K562 (cell line): ENCODE results near the gene ZDHHC8. TPM values are rescaled to one million over a fixed set of nuclear protein-coding genes. Genes with fewer than 3 reads are reported as not detected.

ENCODE experiments used
- ATAC-seq: fragments of 200-7000 bp; cut with Tn5 transposase; 3 replicates; pipeline ENCODE4 v1.9.1; 2020; ENCODE audit warnings: moderate library complexity
- BruUV-seq: library from RNA; stranded (reverse); fragments of 400-500 nt; replicated peaks from 2 replicates; lab custom pipeline; 2021; lab: Mats Ljungman, UMichigan
- CTCF ChIA-PET: fragments of 300-600 bp; formaldehyde crosslinking; extraction: SDS; loops from one replicate; lab custom pipeline; 2021; ENCODE audit warnings: low intra/inter-chr PET ratio; lab: Yijun Ruan, JAX
- POLR2A ChIA-PET: fragments of 300-600, 350-650 bp; sonication (Branson Sonifier 250); formaldehyde crosslinking; extraction: SDS; loops from one replicate; lab custom pipeline; 2021; ENCODE audit warnings: antibody characterized with exemption, inconsistent platforms; lab: Yijun Ruan, JAX
- DNase-seq, 4 experiments: peaks; one replicate each; pipeline versions ENCODE4 v3.0.0 to v3.0.0-alpha.2; 2011 to 2018; ENCODE audit warnings: low spot score in 3 of 4, mixed read lengths in 3 of 4; ENCODE audit errors: extremely low read depth in 1 of 4
- FAIRE-seq: peaks from 2 replicates; lab custom pipeline; 2011; peaks lifted over from hg19 to GRCh38; lab: Jason Lieb, UNC
- H2AFZ ChIP-seq: 2 replicates; pipeline ENCODE4 v1.6.0; 2011; ENCODE audit warnings: low read depth, low read length, control low read depth, inconsistent platforms
- H3K27ac ChIP-seq: fragments of 200-600 bp; 3 replicates; pipeline ENCODE4 v1.8.0; 2011; ENCODE audit warnings: low read depth, mild to moderate bottlenecking, control low read depth, inconsistent platforms, low read length, moderate library complexity, mixed read lengths; ENCODE audit errors: extremely low read depth
- H3K27me3 ChIP-seq, 2 experiments: fragments of 300-600 bp in 1 of 2; 2 replicates in 1 of 2; 3 replicates in 1 of 2; pipeline versions ENCODE4 v1.6.0 to v1.8.0; 2011; ENCODE audit warnings: inconsistent platforms in 2 of 2, low read length in 2 of 2, mild to moderate bottlenecking in 1 of 2, mixed read lengths in 1 of 2, moderate library complexity in 1 of 2; ENCODE audit not compliant: control insufficient read depth in 2 of 2, insufficient read depth in 2 of 2
- H3K36me3 ChIP-seq: fragments of 300-600 bp; 3 replicates; pipeline ENCODE4 v1.8.0; 2011; ENCODE audit warnings: mild to moderate bottlenecking, low read length, inconsistent platforms; ENCODE audit not compliant: control insufficient read depth, insufficient read depth
- H3K4me1 ChIP-seq, 2 experiments: fragments of 200-600 bp in 1 of 2; replicated peaks in 1 of 2; 2 replicates in 1 of 2; 3 replicates in 1 of 2; pipeline versions ENCODE4 v1.5.1 to v1.8.0; 2011; ENCODE audit warnings: inconsistent platforms in 2 of 2, low read length in 2 of 2, mild to moderate bottlenecking in 1 of 2, mixed read lengths in 1 of 2, moderate library complexity in 1 of 2; ENCODE audit not compliant: control insufficient read depth in 2 of 2, insufficient read depth in 2 of 2
- H3K4me2 ChIP-seq: 2 replicates; pipeline ENCODE4 v1.6.1; 2011; ENCODE audit warnings: low read length, control low read depth, inconsistent platforms, mixed read lengths; ENCODE audit not compliant: insufficient read depth
- H3K4me3 ChIP-seq: fragments of 200-600 bp; sonication (generic), shearing (Covaris generic); 2 replicates; pipeline ENCODE4 v1.5.1; 2016; ENCODE audit warnings: control low read depth, inconsistent platforms
- H3K79me2 ChIP-seq: fragments of 200-600 bp; 3 replicates; pipeline ENCODE4 v1.8.0; 2011; ENCODE audit warnings: low read length, inconsistent platforms; ENCODE audit not compliant: control insufficient read depth, insufficient read depth
- H3K9ac ChIP-seq, 2 experiments: 2 replicates each; pipeline versions ENCODE4 v1.6.0 to v1.6.1; 2011; ENCODE audit warnings: low read depth in 2 of 2, low read length in 2 of 2, control low read depth in 1 of 2, inconsistent platforms in 1 of 2, mild to moderate bottlenecking in 1 of 2, mixed read lengths in 1 of 2; ENCODE audit not compliant: insufficient read depth in 1 of 2
- H3K9me1 ChIP-seq: one replicate; pipeline ENCODE4 v1.6.0; 2011; ENCODE audit warnings: inconsistent platforms, mild to moderate bottlenecking, low read length, moderate library complexity; ENCODE audit not compliant: control insufficient read depth, insufficient read depth
- H3K9me3 ChIP-seq: replicated peaks from 2 replicates; pipeline ENCODE4 v1.5.1; 2011; ENCODE audit warnings: low read depth, low read length, inconsistent platforms; ENCODE audit not compliant: control insufficient read depth, insufficient read depth
- H4K20me1 ChIP-seq: replicated peaks from 2 replicates; pipeline ENCODE4 v1.6.1; 2011; ENCODE audit warnings: low read length, inconsistent platforms, mixed read lengths; ENCODE audit not compliant: control insufficient read depth, insufficient read depth
- CAMTA2 ChIP-seq: fragments of 250-450 bp; sonication (Bioruptor Pico); conservative IDR thresholded peaks from 2 replicates; pipeline ENCODE4 v1.5.1; 2022
- DMBX1 ChIP-seq: fragments of 250-450 bp; sonication (Bioruptor Pico); IDR thresholded peaks from 2 replicates; pipeline ENCODE4 v1.8.0; 2022; ENCODE audit warnings: inconsistent platforms, mild to moderate bottlenecking, moderate library complexity, borderline replicate concordance
- EHMT2 ChIP-seq: fragments of 450-650 bp; IDR thresholded peaks from 2 replicates; pipeline ENCODE4 v1.6.1; 2018; ENCODE audit warnings: antibody characterized with exemption
- MEF2D ChIP-seq: conservative IDR thresholded peaks from 2 replicates; pipeline ENCODE4 v1.6.1; 2016; ENCODE audit warnings: low read depth, missing genetic modification characterization, missing compliant biosample characterization
- POLR2G ChIP-seq: fragments of 200-400 bp; formaldehyde crosslinking; IDR thresholded peaks from 2 replicates; pipeline ENCODE4 v1.6.1; 2017; ENCODE audit warnings: low read depth, mild to moderate bottlenecking, antibody characterized with exemption, low read length, moderate library complexity
- RBFOX2 ChIP-seq: fragments of 200-400 bp; formaldehyde crosslinking; IDR thresholded peaks from 2 replicates; pipeline ENCODE4 v1.6.1; 2017; ENCODE audit warnings: low read depth, mild to moderate bottlenecking, low read length, moderate library complexity
- SMAD2 ChIP-seq: fragments of 150-350 bp; IDR thresholded peaks from 2 replicates; pipeline ENCODE4 v1.6.1; 2014; ENCODE audit warnings: low read depth, mild to moderate bottlenecking, low read length
- SMARCE1 ChIP-seq: fragments of 450-650 bp; IDR thresholded peaks from 2 replicates; pipeline ENCODE4 v1.7.1; 2016; ENCODE audit warnings: mild to moderate bottlenecking
- SMC3 ChIP-seq: conservative IDR thresholded peaks from 2 replicates; pipeline ENCODE4 v1.6.1; 2011; ENCODE audit warnings: low read depth, low read length, improper control_type of control experiment; ENCODE audit not compliant: insufficient read depth
- ZNF561 ChIP-seq: fragments of 450-650 bp; formaldehyde crosslinking; conservative IDR thresholded peaks from 2 replicates; pipeline ENCODE4 v1.4.0; 2020; ENCODE audit warnings: mild to moderate bottlenecking, moderate library complexity
- ZNF707 ChIP-seq: fragments of 250-450 bp; sonication (Bioruptor Pico); conservative IDR thresholded peaks from 2 replicates; pipeline ENCODE4 v1.8.0; 2022; ENCODE audit warnings: inconsistent platforms, mild to moderate bottlenecking, moderate library complexity
- ZNF830 ChIP-seq: fragments of 250-450 bp; sonication (Bioruptor Pico); IDR thresholded peaks from 2 replicates; pipeline ENCODE4 v1.5.0; 2021; ENCODE audit warnings: mild to moderate bottlenecking
- WGBS: fragments of 100-300 bp; shearing (Covaris generic); methylation state at CpG from one replicate; pipeline ENCODE4 v1.1.6; 2016; ENCODE audit warnings: low coverage, mixed read lengths; ENCODE audit not compliant: insufficient coverage; ENCODE audit errors: missing lambda C conversion rate; 5-methylcytosine and 5-hydroxymethylcytosine counted together
- in situ Hi-C: fragments of 300-500 bp; cut with MboI; formaldehyde crosslinking; loops from 4 replicates; pipeline ENCODE4 v1.15.0; 2018; ENCODE audit warnings: inconsistent platforms, mixed read lengths
- intact Hi-C: fragments of 100-400 bp; cut with micrococcal nuclease; formaldehyde crosslinking; loops from 2 replicates; pipeline ENCODE4 v1.14.2; 2022
- polyA plus RNA-seq, 8 experiments: library from polyadenylated mRNA; depleted of rRNA in 4 of 8; stranded (reverse) in 5 of 8; unstranded in 3 of 8; fragments of >200 nt; fragmentation: Nextera tagmentation in 2 of 8; fragmentation: Illumina TruSeq in 1 of 8; extraction: Ambion mirVana in 2 of 8; extraction: Trizol in 1 of 8; gene quantifications; 2 replicates each; pipeline versions ENCODE4 v1.2.1 to v1.2.3, GENCODE V29; 2011 to 2014; ENCODE audit warnings: inconsistent platforms in 1 of 8, missing spikeins in 1 of 8
- total RNA-seq, 7 experiments: library from RNA; depleted of rRNA in 6 of 7; stranded (reverse); fragments of >200 nt in 6 of 7; fragmentation: Illumina TruSeq in 2 of 7; extraction: Trizol in 2 of 7; gene quantifications; 2 replicates each; pipeline versions ENCODE4 v1.2.1 to v1.2.3, GENCODE V29; 2011 to 2021; ENCODE audit warnings: low replicate concordance in 1 of 7
- TF ChIP-seq, protein P1 (sequence below): sonication (generic); formaldehyde crosslinking; IDR thresholded peaks from 2 replicates; pipeline ENCODE4 v1.8.0; 2023; ENCODE audit warnings: mild to moderate bottlenecking, missing genetic modification reagents
- TF ChIP-seq, protein P2 (sequence below): fragments of 450-650 bp; IDR thresholded peaks from 2 replicates; pipeline ENCODE4 v1.6.1; 2016; ENCODE audit warnings: mild to moderate bottlenecking
- TF ChIP-seq, protein P3 (sequence below): fragments of 250-450 bp; sonication (Bioruptor Pico); IDR thresholded peaks from 2 replicates; pipeline ENCODE4 v1.9.0; 2021; ENCODE audit warnings: mild to moderate bottlenecking, inconsistent platforms

Gene ZDHHC8
- total and polyA plus RNA-seq, 9 of the 15 experiments (the other 6 are each of a cell fraction or from before 2014, with no cell fraction given): 0.04 to 109 (median 16.4) TPM

DNA sequence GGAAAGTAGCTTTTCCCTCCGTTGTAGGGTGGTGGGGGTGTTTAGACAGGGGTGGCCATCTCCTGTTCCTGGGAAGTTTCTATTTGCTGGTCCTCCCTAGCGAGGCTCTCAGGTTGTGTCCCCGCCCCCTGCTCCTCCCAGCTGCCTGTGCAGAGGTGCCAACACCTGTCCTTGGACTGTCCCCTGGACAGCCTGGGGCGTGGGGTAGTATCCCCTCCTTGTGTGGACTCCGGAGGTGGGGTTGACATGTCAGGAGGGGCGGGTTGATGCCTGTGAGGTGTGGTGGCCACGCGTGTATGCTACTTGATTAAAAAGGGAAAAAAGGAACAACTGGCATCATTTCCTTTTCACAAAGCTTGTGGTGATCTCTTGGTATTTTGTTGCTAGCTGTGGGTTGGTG is 30.0 kb upstream of the ZDHHC8 start:
- H3K9me3 ChIP-seq: no peaks in the 10 kb centered on the region
- H3K9me1 ChIP-seq: peaks cover 9% of the 10 kb centered on the region
- BruUV-seq: no TSS peak
- FAIRE-seq (no peak), ATAC-seq (peak; percentile 12; the same call in 2 of the 3 replicates), DNase-seq (peak in 1 of 4 experiments; percentile 69)
- 89% methylated on average over 8 of the region's 8 CpGs for WGBS
- H4K20me1 ChIP-seq: peaks cover 34% of the 10 kb centered on the region
- no peak overlapping the region for H2AFZ ChIP-seq
- no peak overlapping the region for H3K27ac ChIP-seq
- POLR2A ChIA-PET: interaction anchor here (0.6 to 20.7 kb wide), 11 partner anchors 8 to 481 kb away, joined by 3 to 513 read pairs (median 4); partner anchors contain the start of genes RANBP1 and TRMT2A
- H3K4me3 ChIP-seq: no peak overlapping the region
- no peak overlapping the region for H3K4me2 ChIP-seq
- peaks cover 0 to 9% of the 10 kb centered on the region in 2 experiments; a peak in 2 of 5 replicates for H3K4me1 ChIP-seq
- peaks cover 94% of the 10 kb centered on the region for H3K36me3 ChIP-seq
- CTCF ChIA-PET: no interaction called here
- peaks cover 71% of the 10 kb centered on the region for H3K79me2 ChIP-seq
- H3K27me3 ChIP-seq: no peaks in the 10 kb centered on the region
- in situ Hi-C loops (no loop called here), intact Hi-C loops (no loop called here)
- 0 out of 4 replicates have a peak overlapping the region, but pooled peaks of 1 of the 2 experiments have one; percentile 13 for H3K9ac ChIP-seq
- TF ChIP-seq, protein P1, sequence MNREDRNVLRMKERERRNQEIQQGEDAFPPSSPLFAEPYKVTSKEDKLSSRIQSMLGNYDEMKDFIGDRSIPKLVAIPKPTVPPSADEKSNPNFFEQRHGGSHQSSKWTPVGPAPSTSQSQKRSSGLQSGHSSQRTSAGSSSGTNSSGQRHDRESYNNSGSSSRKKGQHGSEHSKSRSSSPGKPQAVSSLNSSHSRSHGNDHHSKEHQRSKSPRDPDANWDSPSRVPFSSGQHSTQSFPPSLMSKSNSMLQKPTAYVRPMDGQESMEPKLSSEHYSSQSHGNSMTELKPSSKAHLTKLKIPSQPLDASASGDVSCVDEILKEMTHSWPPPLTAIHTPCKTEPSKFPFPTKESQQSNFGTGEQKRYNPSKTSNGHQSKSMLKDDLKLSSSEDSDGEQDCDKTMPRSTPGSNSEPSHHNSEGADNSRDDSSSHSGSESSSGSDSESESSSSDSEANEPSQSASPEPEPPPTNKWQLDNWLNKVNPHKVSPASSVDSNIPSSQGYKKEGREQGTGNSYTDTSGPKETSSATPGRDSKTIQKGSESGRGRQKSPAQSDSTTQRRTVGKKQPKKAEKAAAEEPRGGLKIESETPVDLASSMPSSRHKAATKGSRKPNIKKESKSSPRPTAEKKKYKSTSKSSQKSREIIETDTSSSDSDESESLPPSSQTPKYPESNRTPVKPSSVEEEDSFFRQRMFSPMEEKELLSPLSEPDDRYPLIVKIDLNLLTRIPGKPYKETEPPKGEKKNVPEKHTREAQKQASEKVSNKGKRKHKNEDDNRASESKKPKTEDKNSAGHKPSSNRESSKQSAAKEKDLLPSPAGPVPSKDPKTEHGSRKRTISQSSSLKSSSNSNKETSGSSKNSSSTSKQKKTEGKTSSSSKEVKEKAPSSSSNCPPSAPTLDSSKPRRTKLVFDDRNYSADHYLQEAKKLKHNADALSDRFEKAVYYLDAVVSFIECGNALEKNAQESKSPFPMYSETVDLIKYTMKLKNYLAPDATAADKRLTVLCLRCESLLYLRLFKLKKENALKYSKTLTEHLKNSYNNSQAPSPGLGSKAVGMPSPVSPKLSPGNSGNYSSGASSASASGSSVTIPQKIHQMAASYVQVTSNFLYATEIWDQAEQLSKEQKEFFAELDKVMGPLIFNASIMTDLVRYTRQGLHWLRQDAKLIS (CRISPR knock-in tag): no peak
- TF ChIP-seq, protein P2, sequence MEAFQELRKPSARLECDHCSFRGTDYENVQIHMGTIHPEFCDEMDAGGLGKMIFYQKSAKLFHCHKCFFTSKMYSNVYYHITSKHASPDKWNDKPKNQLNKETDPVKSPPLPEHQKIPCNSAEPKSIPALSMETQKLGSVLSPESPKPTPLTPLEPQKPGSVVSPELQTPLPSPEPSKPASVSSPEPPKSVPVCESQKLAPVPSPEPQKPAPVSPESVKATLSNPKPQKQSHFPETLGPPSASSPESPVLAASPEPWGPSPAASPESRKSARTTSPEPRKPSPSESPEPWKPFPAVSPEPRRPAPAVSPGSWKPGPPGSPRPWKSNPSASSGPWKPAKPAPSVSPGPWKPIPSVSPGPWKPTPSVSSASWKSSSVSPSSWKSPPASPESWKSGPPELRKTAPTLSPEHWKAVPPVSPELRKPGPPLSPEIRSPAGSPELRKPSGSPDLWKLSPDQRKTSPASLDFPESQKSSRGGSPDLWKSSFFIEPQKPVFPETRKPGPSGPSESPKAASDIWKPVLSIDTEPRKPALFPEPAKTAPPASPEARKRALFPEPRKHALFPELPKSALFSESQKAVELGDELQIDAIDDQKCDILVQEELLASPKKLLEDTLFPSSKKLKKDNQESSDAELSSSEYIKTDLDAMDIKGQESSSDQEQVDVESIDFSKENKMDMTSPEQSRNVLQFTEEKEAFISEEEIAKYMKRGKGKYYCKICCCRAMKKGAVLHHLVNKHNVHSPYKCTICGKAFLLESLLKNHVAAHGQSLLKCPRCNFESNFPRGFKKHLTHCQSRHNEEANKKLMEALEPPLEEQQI: no peak
- TF ChIP-seq ZNF707 (CRISPR knock-in tag): no peak
- no peak for TF ChIP-seq CAMTA2 (CRISPR knock-in tag)
- TF ChIP-seq, protein P3, sequence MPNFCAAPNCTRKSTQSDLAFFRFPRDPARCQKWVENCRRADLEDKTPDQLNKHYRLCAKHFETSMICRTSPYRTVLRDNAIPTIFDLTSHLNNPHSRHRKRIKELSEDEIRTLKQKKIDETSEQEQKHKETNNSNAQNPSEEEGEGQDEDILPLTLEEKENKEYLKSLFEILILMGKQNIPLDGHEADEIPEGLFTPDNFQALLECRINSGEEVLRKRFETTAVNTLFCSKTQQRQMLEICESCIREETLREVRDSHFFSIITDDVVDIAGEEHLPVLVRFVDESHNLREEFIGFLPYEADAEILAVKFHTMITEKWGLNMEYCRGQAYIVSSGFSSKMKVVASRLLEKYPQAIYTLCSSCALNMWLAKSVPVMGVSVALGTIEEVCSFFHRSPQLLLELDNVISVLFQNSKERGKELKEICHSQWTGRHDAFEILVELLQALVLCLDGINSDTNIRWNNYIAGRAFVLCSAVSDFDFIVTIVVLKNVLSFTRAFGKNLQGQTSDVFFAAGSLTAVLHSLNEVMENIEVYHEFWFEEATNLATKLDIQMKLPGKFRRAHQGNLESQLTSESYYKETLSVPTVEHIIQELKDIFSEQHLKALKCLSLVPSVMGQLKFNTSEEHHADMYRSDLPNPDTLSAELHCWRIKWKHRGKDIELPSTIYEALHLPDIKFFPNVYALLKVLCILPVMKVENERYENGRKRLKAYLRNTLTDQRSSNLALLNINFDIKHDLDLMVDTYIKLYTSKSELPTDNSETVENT (CRISPR knock-in tag): peak; percentile 33; the same call in 1 of the 2 replicates
- TF ChIP-seq POLR2G: peak; percentile 51; the same call in 1 of the 2 replicates
- no peak for TF ChIP-seq ZNF561 (CRISPR knock-in tag)
- TF ChIP-seq MEF2D (tag): no peak
- TF ChIP-seq RBFOX2: peak; percentile 22; the same call in 1 of the 2 replicates
- TF ChIP-seq SMC3: no peak
- TF ChIP-seq ZNF830 (CRISPR knock-in tag): no peak
- TF ChIP-seq SMARCE1: no peak
- no peak for TF ChIP-seq SMAD2
- no peak for TF ChIP-seq DMBX1 (CRISPR knock-in tag)
- TF ChIP-seq EHMT2: no peak
